ENCODE measurements around the gene PWWP2B.

- no peak for TF ChIP-seq RAD51 (IDR thresholded peaks at IDR 0.05)
- TF ChIP-seq, protein P1, sequence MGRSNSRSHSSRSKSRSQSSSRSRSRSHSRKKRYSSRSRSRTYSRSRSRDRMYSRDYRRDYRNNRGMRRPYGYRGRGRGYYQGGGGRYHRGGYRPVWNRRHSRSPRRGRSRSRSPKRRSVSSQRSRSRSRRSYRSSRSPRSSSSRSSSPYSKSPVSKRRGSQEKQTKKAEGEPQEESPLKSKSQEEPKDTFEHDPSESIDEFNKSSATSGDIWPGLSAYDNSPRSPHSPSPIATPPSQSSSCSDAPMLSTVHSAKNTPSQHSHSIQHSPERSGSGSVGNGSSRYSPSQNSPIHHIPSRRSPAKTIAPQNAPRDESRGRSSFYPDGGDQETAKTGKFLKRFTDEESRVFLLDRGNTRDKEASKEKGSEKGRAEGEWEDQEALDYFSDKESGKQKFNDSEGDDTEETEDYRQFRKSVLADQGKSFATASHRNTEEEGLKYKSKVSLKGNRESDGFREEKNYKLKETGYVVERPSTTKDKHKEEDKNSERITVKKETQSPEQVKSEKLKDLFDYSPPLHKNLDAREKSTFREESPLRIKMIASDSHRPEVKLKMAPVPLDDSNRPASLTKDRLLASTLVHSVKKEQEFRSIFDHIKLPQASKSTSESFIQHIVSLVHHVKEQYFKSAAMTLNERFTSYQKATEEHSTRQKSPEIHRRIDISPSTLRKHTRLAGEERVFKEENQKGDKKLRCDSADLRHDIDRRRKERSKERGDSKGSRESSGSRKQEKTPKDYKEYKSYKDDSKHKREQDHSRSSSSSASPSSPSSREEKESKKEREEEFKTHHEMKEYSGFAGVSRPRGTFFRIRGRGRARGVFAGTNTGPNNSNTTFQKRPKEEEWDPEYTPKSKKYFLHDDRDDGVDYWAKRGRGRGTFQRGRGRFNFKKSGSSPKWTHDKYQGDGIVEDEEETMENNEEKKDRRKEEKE (IDR thresholded peaks at IDR 0.05): no peak
- TF ChIP-seq, protein P2, sequence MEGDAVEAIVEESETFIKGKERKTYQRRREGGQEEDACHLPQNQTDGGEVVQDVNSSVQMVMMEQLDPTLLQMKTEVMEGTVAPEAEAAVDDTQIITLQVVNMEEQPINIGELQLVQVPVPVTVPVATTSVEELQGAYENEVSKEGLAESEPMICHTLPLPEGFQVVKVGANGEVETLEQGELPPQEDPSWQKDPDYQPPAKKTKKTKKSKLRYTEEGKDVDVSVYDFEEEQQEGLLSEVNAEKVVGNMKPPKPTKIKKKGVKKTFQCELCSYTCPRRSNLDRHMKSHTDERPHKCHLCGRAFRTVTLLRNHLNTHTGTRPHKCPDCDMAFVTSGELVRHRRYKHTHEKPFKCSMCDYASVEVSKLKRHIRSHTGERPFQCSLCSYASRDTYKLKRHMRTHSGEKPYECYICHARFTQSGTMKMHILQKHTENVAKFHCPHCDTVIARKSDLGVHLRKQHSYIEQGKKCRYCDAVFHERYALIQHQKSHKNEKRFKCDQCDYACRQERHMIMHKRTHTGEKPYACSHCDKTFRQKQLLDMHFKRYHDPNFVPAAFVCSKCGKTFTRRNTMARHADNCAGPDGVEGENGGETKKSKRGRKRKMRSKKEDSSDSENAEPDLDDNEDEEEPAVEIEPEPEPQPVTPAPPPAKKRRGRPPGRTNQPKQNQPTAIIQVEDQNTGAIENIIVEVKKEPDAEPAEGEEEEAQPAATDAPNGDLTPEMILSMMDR (IDR thresholded peaks at IDR 0.05 in 2 of 3, conservative IDR thresholded peaks at IDR 0.05 in 1 of 3; ENCODE audit: control insufficient read depth in 2 of 3, extremely low read depth in 1 of 3, insufficient read depth in 1 of 3, low read depth in 3 of 3, low read length in 3 of 3): no peak
Observed at GRCh38 chr10:132451506-132452215, 54.7 kb downstream of the PWWP2B start.
